OCI-LY3 (cell line): ENCODE data around the gene RHBDD2.

Source experiments
- H2AFZ ChIP-seq: fragments of 200-600, 300-600 bp; shearing (Covaris generic); 2 replicates; pipeline ENCODE4 v1.6.0; 2014; ENCODE audit warnings: antibody characterized with exemption, low read depth, low read length
- H3K27ac ChIP-seq: fragments of 200-600, 300-600 bp; sonication (generic); 2 replicates; pipeline ENCODE4 v1.5.1; 2014; ENCODE audit warnings: mild to moderate bottlenecking, low read length, moderate library complexity, mixed read lengths
- H3K27me3 ChIP-seq: fragments of 200-600, 300-600 bp; sonication (generic); 2 replicates; pipeline ENCODE4 v1.6.1; 2014; ENCODE audit warnings: low read depth, low read length, mixed read lengths
- H3K36me3 ChIP-seq: fragments of 200-600, 300-600 bp; sonication (generic); replicated peaks from 2 replicates; pipeline ENCODE3; 2014; ENCODE audit warnings: low read depth, low read length, mixed read lengths
- H3K4me1 ChIP-seq: fragments of 300-600, 200-600 bp; sonication (generic); 2 replicates; pipeline ENCODE4 v1.6.1; 2014; ENCODE audit warnings: low read length, mixed read lengths
- H3K4me2 ChIP-seq: fragments of 200-600, 300-600 bp; sonication (generic); 2 replicates; pipeline ENCODE4 v1.6.1; 2014; ENCODE audit warnings: low read length, mixed read lengths
- H3K4me3 ChIP-seq: fragments of 300-600, 200-600 bp; sonication (generic); 2 replicates; pipeline ENCODE4 v1.5.1; 2014; ENCODE audit warnings: antibody characterized with exemption, mild to moderate bottlenecking, low read length, moderate library complexity
- H3K79me2 ChIP-seq: fragments of 300-600, 200-600 bp; shearing (Covaris generic); 2 replicates; pipeline ENCODE4 v1.6.1; 2014; ENCODE audit warnings: mild to moderate bottlenecking, low read length, mixed read lengths
- H3K9ac ChIP-seq: fragments of 300-600, 200-600 bp; shearing (Covaris generic); 2 replicates; pipeline ENCODE4 v1.6.0; 2014; ENCODE audit warnings: mild to moderate bottlenecking, low read length, moderate library complexity
- H3K9me3 ChIP-seq: fragments of 200-600, 300-600 bp; shearing (Covaris generic); 2 replicates; pipeline ENCODE4 v1.6.1; 2014; ENCODE audit warnings: low read length, mixed read lengths; ENCODE audit not compliant: insufficient read depth
- H4K20me1 ChIP-seq: fragments of 200-600, 300-600 bp; sonication (generic); 2 replicates; pipeline ENCODE4 v1.6.1; 2016; ENCODE audit warnings: low read length, mixed read lengths; ENCODE audit not compliant: insufficient read depth
- EZH2phosphoT487 ChIP-seq: fragments of 200-600 bp; shearing (Covaris generic); IDR thresholded peaks from 2 replicates; pipeline ENCODE4 v1.6.1; 2018; ENCODE audit warnings: antibody characterized with exemption, mixed run types, low read depth
- TF ChIP-seq, protein P1 (sequence below): fragments of 200-600, 300-600 bp; sonication (generic); IDR thresholded peaks from 2 replicates; pipeline ENCODE4 v1.5.1; 2014; ENCODE audit warnings: antibody characterized with exemption, low read length, low read depth

The RHBDD2 gene

DNA sequence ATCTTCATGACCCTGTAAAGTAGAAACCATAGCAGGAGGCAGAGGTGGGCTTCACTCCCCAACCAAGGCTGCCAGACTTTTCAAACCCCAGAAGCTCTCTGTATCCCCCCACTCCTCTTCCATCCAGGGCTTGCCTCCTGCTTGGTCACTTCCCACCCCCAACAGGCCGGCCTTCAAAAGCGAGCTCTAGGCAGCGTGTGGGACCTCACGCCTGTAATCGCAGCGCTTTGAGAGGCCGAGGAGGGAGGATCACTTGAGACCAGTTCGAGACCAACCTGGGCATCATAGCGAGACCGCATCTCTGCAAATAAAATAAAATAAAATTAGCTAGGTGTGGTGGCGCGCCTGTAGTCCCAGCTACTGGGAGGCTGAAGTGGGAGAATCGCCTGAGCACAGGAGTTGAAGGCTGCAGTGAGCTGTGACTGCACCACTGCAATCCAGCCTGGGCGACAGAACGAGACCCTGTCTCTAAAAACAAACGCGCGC, 35.4 kb downstream of the RHBDD2 start:
- H3K4me3 ChIP-seq: peak overlapping the region; percentile 84
- H3K4me2 ChIP-seq: peak overlapping the region; percentile 97
- no peak for TF ChIP-seq EZH2phosphoT487
- TF ChIP-seq, protein P1, sequence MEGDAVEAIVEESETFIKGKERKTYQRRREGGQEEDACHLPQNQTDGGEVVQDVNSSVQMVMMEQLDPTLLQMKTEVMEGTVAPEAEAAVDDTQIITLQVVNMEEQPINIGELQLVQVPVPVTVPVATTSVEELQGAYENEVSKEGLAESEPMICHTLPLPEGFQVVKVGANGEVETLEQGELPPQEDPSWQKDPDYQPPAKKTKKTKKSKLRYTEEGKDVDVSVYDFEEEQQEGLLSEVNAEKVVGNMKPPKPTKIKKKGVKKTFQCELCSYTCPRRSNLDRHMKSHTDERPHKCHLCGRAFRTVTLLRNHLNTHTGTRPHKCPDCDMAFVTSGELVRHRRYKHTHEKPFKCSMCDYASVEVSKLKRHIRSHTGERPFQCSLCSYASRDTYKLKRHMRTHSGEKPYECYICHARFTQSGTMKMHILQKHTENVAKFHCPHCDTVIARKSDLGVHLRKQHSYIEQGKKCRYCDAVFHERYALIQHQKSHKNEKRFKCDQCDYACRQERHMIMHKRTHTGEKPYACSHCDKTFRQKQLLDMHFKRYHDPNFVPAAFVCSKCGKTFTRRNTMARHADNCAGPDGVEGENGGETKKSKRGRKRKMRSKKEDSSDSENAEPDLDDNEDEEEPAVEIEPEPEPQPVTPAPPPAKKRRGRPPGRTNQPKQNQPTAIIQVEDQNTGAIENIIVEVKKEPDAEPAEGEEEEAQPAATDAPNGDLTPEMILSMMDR: no peak
- H2AFZ ChIP-seq: peak overlapping the region; percentile 50; the same call in 1 of the 2 replicates
- H3K9me3 ChIP-seq: no peaks in the 10 kb centered on the region
- peak overlapping the region; percentile 69 for H3K9ac ChIP-seq
- H3K4me1 ChIP-seq: peaks cover 15% of the 10 kb centered on the region
- peaks cover 43% of the 10 kb centered on the region for H3K79me2 ChIP-seq
- peaks cover 2% of the 10 kb centered on the region for H3K36me3 ChIP-seq
- H4K20me1 ChIP-seq: peaks cover 8% of the 10 kb centered on the region; the same call in 1 of the 2 replicates
- no peaks in the 10 kb centered on the region; the same call in 1 of the 2 replicates for H3K27me3 ChIP-seq
- peak overlapping the region; percentile 35; the same call in 1 of the 2 replicates for H3K27ac ChIP-seq

DNA sequence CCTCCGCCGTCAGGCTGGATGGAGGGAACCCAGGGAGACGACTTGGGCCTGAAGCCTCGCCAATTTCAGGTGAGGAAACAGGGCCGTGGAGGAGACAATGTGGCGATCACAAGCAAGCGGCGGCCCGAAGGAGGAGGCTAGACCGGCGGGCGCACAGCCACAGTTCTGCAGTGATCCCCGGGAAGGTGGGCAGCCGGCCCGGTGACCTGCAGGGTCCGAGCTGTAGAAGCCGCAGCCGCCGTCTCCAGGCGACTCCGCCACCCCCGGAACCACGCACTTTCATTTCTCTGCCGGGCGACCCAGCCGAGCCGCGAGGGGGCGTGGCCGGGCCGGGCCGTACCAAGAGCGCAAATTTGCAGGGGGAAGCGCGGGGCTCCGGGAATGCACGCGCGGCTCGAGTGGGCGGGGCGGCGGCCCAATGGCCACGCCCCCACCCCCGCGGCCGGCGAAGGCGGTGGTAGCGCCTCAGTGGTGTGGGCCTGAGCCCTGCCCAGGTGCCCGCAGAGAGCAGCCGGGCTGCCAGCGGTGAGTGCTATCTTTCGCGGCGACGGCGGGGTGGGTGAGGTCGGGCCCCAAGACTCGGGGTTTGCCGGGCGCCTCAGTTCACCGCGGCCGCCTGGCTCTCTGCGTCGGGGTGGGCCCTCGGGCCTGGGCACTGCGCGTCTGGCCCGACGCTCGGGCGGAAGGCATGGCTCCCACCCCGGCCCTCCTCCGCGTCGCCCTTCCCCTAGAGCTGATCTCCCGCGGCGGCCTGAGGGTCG, 36.0 kb downstream of the RHBDD2 start, which contains the start of gene POR:
POR (plus strand) TSS at position 501 of the 761 bp plus-strand sequence. CDS start 38,847 bp downstream, outside the sequence.
- H2AFZ ChIP-seq: peak within 1 kb of the TSS; percentile 50; the same call in 1 of the 2 replicates
- H3K27me3 ChIP-seq: no peaks in the 10 kb centered on the region; the same call in 1 of the 2 replicates
- H3K27ac ChIP-seq: peak within 1 kb of the TSS; percentile 35; the same call in 1 of the 2 replicates
- peaks cover 49% of the 10 kb centered on the region for H3K79me2 ChIP-seq
- peaks cover 2% of the 10 kb centered on the region for H3K36me3 ChIP-seq
- H3K4me1 ChIP-seq: peaks cover 15% of the 10 kb centered on the region
- H3K9me3 ChIP-seq: no peaks in the 10 kb centered on the region
- peak within 1 kb of the TSS; percentile 84 for H3K4me3 ChIP-seq
- TF ChIP-seq, protein P1: no peak
- TF ChIP-seq EZH2phosphoT487: no peak
- H3K4me2 ChIP-seq: peak within 1 kb of the TSS; percentile 97
- peak within 1 kb of the TSS; percentile 79 for H3K9ac ChIP-seq
- peaks cover 8% of the 10 kb centered on the region; the same call in 1 of the 2 replicates for H4K20me1 ChIP-seq

DNA sequence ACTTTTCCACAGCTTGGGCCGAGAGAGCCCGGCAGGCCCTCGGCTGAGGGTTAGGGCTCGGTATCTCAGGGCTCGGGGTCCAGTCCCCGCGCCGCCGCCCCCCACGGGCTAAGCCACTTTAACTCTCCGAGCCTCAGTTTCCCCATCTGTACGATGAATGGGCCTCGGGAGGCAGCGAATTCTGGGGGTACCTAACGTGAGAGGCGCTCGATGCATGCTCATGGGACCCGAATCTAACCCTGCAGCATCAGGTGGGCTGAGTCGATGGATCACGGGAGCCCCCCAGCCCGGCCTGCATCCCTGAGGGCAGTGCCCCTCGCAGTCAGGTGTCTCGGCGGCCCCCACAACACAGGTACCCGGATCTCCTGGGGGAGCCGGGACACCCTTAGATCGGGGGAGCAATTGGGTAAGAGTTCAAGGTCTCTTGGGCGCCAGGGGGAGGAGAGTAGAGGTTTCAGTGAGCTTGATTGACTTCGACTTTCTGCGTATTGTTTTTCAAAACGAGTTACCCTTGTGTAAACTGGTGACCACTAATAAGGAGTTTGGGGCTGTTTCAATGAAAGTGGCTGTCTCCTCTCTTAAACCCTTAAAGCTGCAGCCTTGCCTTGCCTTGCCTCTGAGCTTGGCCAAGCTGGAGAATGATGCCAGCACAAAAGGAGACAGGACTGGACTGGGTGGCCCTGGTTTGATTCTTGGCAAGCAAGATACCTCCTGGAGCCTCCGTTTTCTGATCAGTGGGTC, 36.8 kb downstream of the RHBDD2 start:
- H3K4me3 ChIP-seq: peak overlapping the region; percentile 83
- no peaks in the 10 kb centered on the region for H3K27me3 ChIP-seq
- TF ChIP-seq, protein P1: no peak
- peaks cover 13% of the 10 kb centered on the region for H4K20me1 ChIP-seq
- H3K4me2 ChIP-seq: peak overlapping the region; percentile 88
- no peaks in the 10 kb centered on the region for H3K9me3 ChIP-seq
- H3K9ac ChIP-seq: peak overlapping the region; percentile 79
- H2AFZ ChIP-seq: 0 out of 2 replicates have a peak overlapping the region, but pooled peaks have one; percentile 5
- H3K79me2 ChIP-seq: peaks cover 54% of the 10 kb centered on the region
- H3K36me3 ChIP-seq: peaks cover 2% of the 10 kb centered on the region
- peak overlapping the region; percentile 31; the same call in 1 of the 2 replicates for H3K27ac ChIP-seq
- H3K4me1 ChIP-seq: peaks cover 15% of the 10 kb centered on the region

DNA sequence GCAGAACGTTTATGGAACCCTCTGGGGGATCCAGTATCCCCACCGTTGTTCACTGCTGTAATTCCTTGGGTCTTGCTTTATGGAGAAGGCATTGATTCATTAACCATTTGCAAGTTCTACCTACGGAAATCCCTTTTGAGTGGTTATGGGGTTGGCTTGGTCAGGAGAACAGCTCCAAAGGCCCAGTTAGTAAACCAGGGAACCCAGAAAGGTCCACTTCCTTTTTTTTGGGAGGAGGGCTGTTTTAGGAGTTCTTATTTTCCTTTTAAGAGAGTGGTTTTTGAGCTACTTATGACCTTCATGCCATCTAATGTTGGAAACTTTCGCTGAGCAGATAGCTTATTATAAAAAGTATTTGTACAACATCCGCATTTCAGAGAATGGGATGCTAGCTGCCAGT, 37.4 kb downstream of the RHBDD2 start:
- Histone ChIP-seq H2AFZ (no peak overlapping the region), H3K9ac (peak overlapping the region; percentile 79), H4K20me1 (peaks cover 14% of the 10 kb centered on the region), H3K4me3 (peak overlapping the region; percentile 83), H3K9me3 (no peaks in the 10 kb centered on the region), H3K36me3 (peaks cover 4% of the 10 kb centered on the region), H3K4me2 (peak overlapping the region; percentile 88), H3K79me2 (peaks cover 59% of the 10 kb centered on the region), H3K27me3 (no peaks in the 10 kb centered on the region), H3K4me1 (peaks cover 15% of the 10 kb centered on the region), H3K27ac (no peak overlapping the region)
- TF ChIP-seq, protein P1: no peak
- no peak for TF ChIP-seq EZH2phosphoT487
